Trophoblast cell (in vitro differentiated cells and primary cell): ENCODE data around the gene ADK.
A peak's percentile ranks its signal among the peaks of the same experiment; 100 is the strongest.

Experiments
- DNase-seq, 2 donors: peaks; one replicate each; pipeline ENCODE4 v3.0.0-alpha.2; 2016
- H2AFZ ChIP-seq: 2 replicates; pipeline ENCODE4 v1.6.1; 2013; ENCODE audit warnings: low read length, moderate library complexity, mild to moderate bottlenecking; ENCODE audit not compliant: insufficient read depth, poor library complexity
- H2AK5ac ChIP-seq: 2 replicates; pipeline ENCODE4 v1.6.1; 2013; ENCODE audit warnings: mild to moderate bottlenecking, low read length
- H2BK120ac ChIP-seq: 2 replicates; pipeline ENCODE4 v1.6.1; 2013; ENCODE audit warnings: low read length, mild to moderate bottlenecking, moderate library complexity; ENCODE audit not compliant: insufficient read depth, poor library complexity
- H2BK12ac ChIP-seq: 2 replicates; pipeline ENCODE4 v1.6.1; 2013; ENCODE audit warnings: mild to moderate bottlenecking, low read length, moderate library complexity
- H2BK5ac ChIP-seq: 2 replicates; pipeline ENCODE4 v1.6.1; 2013; ENCODE audit warnings: low read length, low read depth, moderate library complexity, mild to moderate bottlenecking; ENCODE audit not compliant: poor library complexity
- H3K14ac ChIP-seq: 2 replicates; pipeline ENCODE4 v1.6.1; 2013; ENCODE audit warnings: mild to moderate bottlenecking, low read length
- H3K18ac ChIP-seq: 2 replicates; pipeline ENCODE4 v1.6.1; 2013; ENCODE audit warnings: mild to moderate bottlenecking, low read length
- H3K23ac ChIP-seq: 2 replicates; pipeline ENCODE4 v1.6.1; 2013; ENCODE audit warnings: low read length
- H3K27ac ChIP-seq: 2 replicates; pipeline ENCODE4 v1.5.1; 2013; ENCODE audit warnings: low read depth, mild to moderate bottlenecking, inconsistent platforms, low read length, moderate library complexity
- H3K27me3 ChIP-seq: 2 replicates; pipeline ENCODE4 v1.6.1; 2013; ENCODE audit warnings: inconsistent platforms, mild to moderate bottlenecking, low read length, moderate library complexity; ENCODE audit not compliant: insufficient read depth
- H3K36me3 ChIP-seq, 2 experiments: 1 replicate in 1 of 2; 2 replicates in 1 of 2; pipeline ENCODE4 v1.6.1; 2013; ENCODE audit warnings: low read length in 2 of 2, mild to moderate bottlenecking in 2 of 2, moderate library complexity in 1 of 2; ENCODE audit not compliant: insufficient read depth in 2 of 2, control insufficient read depth in 1 of 2
- H3K4ac ChIP-seq: 2 replicates; pipeline ENCODE4 v1.6.1; 2013; ENCODE audit warnings: low read depth, mild to moderate bottlenecking, low read length, moderate library complexity
- H3K4me1 ChIP-seq, 2 experiments: 1 replicate in 1 of 2; 2 replicates in 1 of 2; pipeline ENCODE4 v1.6.1; 2013; ENCODE audit warnings: low read length in 2 of 2, mild to moderate bottlenecking in 2 of 2, moderate library complexity in 1 of 2; ENCODE audit not compliant: insufficient read depth in 2 of 2, control insufficient read depth in 1 of 2
- H3K4me2 ChIP-seq: 2 replicates; pipeline ENCODE4 v1.6.1; 2013; ENCODE audit warnings: inconsistent platforms, mild to moderate bottlenecking, low read length, moderate library complexity
- H3K4me3 ChIP-seq: 2 replicates; pipeline ENCODE4 v1.5.1; 2013; ENCODE audit warnings: mild to moderate bottlenecking, low read depth, low read length, inconsistent platforms
- H3K79me1 ChIP-seq: one replicate; pipeline ENCODE4 v1.6.1; 2013; ENCODE audit warnings: low read length
- H3K79me2 ChIP-seq: 2 replicates; pipeline ENCODE4 v1.6.1; 2013; ENCODE audit warnings: low read length, mild to moderate bottlenecking; ENCODE audit not compliant: control insufficient read depth, insufficient read depth, poor library complexity
- H3K9ac ChIP-seq: 2 replicates; pipeline ENCODE4 v1.6.1; 2013; ENCODE audit warnings: mild to moderate bottlenecking, low read length
- H3K9me3 ChIP-seq: 2 replicates; pipeline ENCODE4 v1.6.1; 2013; ENCODE audit warnings: low read depth, mild to moderate bottlenecking, control low read depth, inconsistent platforms, low read length; ENCODE audit not compliant: insufficient read depth
- H4K12ac ChIP-seq: 2 replicates; pipeline ENCODE4 v1.6.1; 2013; ENCODE audit warnings: low read depth, mild to moderate bottlenecking, low read length, moderate library complexity
- H4K8ac ChIP-seq: 2 replicates; pipeline ENCODE4 v1.6.1; 2013; ENCODE audit warnings: low read depth, mild to moderate bottlenecking, low read length, moderate library complexity
- H4K91ac ChIP-seq: one replicate; pipeline ENCODE4 v1.6.1; 2013; ENCODE audit warnings: low read depth, mild to moderate bottlenecking, low read length, moderate library complexity
- WGBS: extraction: QIAGEN DNeasy Blood & Tissue Kit; methylation state at CpG from one replicate; pipeline ENCODE4 v1.1.7; 2013; ENCODE audit warnings: missing lambda C conversion rate; ENCODE audit not compliant: insufficient read length, insufficient coverage; ENCODE audit errors: extremely low coverage; 5-methylcytosine and 5-hydroxymethylcytosine counted together

The ADK gene

GRCh38 chr10:74233281-74233680 is 82.3 kb downstream of the ADK start:
- no peak overlapping the region for H3K9ac ChIP-seq
- H3K27me3 ChIP-seq = no peaks in the 10 kb centered on the region
- H3K27ac ChIP-seq = no peak overlapping the region
- no peak overlapping the region for H3K4me2 ChIP-seq
- H3K4me3 ChIP-seq = no peak overlapping the region
- H3K79me2 ChIP-seq = no peaks in the 10 kb centered on the region
- no peak overlapping the region for H3K4ac ChIP-seq
- H2BK120ac ChIP-seq = no peak overlapping the region
- H4K12ac ChIP-seq = no peak overlapping the region
- no peak overlapping the region for H3K18ac ChIP-seq
- H4K91ac ChIP-seq = no peak overlapping the region
- no peak overlapping the region for H4K8ac ChIP-seq
- H2BK5ac ChIP-seq = no peak overlapping the region
- no peak overlapping the region for H3K14ac ChIP-seq
- H3K23ac ChIP-seq = no peak overlapping the region
- H2BK12ac ChIP-seq = no peak overlapping the region
- H3K9me3 ChIP-seq = no peaks in the 10 kb centered on the region
- no peaks in the 10 kb centered on the region for H3K79me1 ChIP-seq
- no CpG with 5 or more reads among the region's 4 CpGs for WGBS
- peaks cover 3 to 5% of the 10 kb centered on the region in 2 experiments for H3K4me1 ChIP-seq
- H3K36me3 ChIP-seq = no peaks in the 10 kb centered on the region
- peak in 1 of 2 donors; percentile 62 for DNase-seq
- no peak overlapping the region for H2AK5ac ChIP-seq
- no peak overlapping the region for H2AFZ ChIP-seq

DNA sequence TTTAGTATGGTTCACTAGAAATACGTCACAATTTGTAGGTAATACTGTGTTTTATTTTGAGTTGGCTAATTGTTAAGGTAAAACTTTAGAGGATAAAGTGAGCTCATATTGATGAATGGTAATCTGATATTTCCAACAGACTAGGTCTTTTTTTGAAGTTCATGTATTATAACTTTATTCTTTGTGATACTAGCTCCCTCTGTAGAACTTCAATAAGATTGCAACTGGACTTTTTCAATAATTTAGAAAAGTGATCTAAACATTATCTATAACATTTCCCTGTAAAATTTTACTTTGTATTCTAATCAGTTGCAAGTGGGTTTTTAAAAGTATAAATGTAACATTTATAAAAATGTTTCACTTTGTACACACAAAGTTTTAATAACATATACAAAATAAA is 83.5 kb downstream of the ADK start:
- Histone ChIP-seq H3K9me3 (no peaks in the 10 kb centered on the region), H3K18ac (no peak overlapping the region), H3K36me3 (no peaks in the 10 kb centered on the region), H2BK12ac (no peak overlapping the region), H4K91ac (no peak overlapping the region), H3K4ac (no peak overlapping the region), H3K4me1 (peaks cover 3 to 5% of the 10 kb centered on the region in 2 experiments), H3K23ac (no peak overlapping the region), H3K79me1 (no peaks in the 10 kb centered on the region), H3K27ac (no peak overlapping the region), H3K4me2 (no peak overlapping the region), H3K79me2 (no peaks in the 10 kb centered on the region), H3K27me3 (no peaks in the 10 kb centered on the region), H2AFZ (no peak overlapping the region), H3K4me3 (no peak overlapping the region), H2BK120ac (no peak overlapping the region), H3K9ac (no peak overlapping the region), H4K8ac (no peak overlapping the region), H3K14ac (no peak overlapping the region), H2AK5ac (no peak overlapping the region), H4K12ac (no peak overlapping the region), H2BK5ac (no peak overlapping the region)
- WGBS = no CpG with 5 or more reads among the region's 1 CpG
- peak in 1 of 2 donors; percentile 13 for DNase-seq

- Histone ChIP-seq H3K4me1 (peaks cover 3 to 5% of the 10 kb centered on the region in 2 experiments), H2AFZ (no peak overlapping the region), H3K27ac (peak overlapping the region; percentile 17), H2BK5ac (no peak overlapping the region), H4K91ac (no peak overlapping the region), H3K4ac (no peak overlapping the region), H3K9me3 (peaks cover 1% of the 10 kb centered on the region), H3K14ac (no peak overlapping the region), H3K79me2 (no peaks in the 10 kb centered on the region), H4K8ac (no peak overlapping the region), H3K9ac (no peak overlapping the region), H3K23ac (no peak overlapping the region), H2BK120ac (no peak overlapping the region), H3K79me1 (no peaks in the 10 kb centered on the region), H3K36me3 (peaks cover 4 to 5% of the 10 kb centered on the region in 2 experiments), H3K4me2 (no peak overlapping the region), H3K4me3 (no peak overlapping the region), H4K12ac (no peak overlapping the region), H3K27me3 (no peaks in the 10 kb centered on the region), H2BK12ac (no peak overlapping the region), H2AK5ac (no peak overlapping the region), H3K18ac (no peak overlapping the region)
- WGBS = no CpG with 5 or more reads among the region's 6 CpGs
- peak; percentile 39 to 60 for DNase-seq
Observed at GRCh38 chr10:74238031-74238431, 87.0 kb downstream of the ADK start.

DNA sequence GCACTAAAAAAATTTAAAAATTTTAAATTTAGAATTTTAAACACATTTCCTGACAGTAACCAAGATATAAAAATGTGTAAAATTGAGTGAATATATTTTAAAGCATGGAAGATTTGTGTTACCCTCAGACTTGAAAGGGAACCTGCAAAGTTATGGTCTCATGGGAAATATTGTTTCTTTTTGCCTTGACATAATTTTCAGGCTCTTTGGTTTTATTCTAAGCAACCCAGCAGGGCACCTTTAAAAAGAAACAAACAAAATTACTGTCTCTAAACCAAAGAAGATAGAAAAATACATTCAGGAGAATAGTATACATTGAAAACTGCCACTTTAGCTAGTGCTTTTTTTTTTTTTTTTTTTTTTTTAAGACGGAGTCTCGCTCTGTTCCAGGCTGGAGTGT is 87.5 kb downstream of the ADK start:
- Histone ChIP-seq H2BK5ac (no peak overlapping the region), H4K12ac (no peak overlapping the region), H4K8ac (no peak overlapping the region), H4K91ac (no peak overlapping the region), H3K4me3 (no peak overlapping the region), H3K9me3 (peaks cover 2% of the 10 kb centered on the region), H2AFZ (no peak overlapping the region), H3K4me1 (peaks cover 0 to 2% of the 10 kb centered on the region in 2 experiments), H3K14ac (no peak overlapping the region), H3K23ac (no peak overlapping the region), H3K79me2 (no peaks in the 10 kb centered on the region), H2AK5ac (no peak overlapping the region), H3K18ac (no peak overlapping the region), H2BK120ac (no peak overlapping the region), H3K27me3 (no peaks in the 10 kb centered on the region), H3K9ac (no peak overlapping the region), H2BK12ac (no peak overlapping the region), H3K27ac (no peak overlapping the region), H3K36me3 (peaks cover 6 to 7% of the 10 kb centered on the region in 2 experiments), H3K4me2 (no peak overlapping the region), H3K4ac (no peak overlapping the region), H3K79me1 (no peaks in the 10 kb centered on the region)
- no CpG with 5 or more reads among the region's 2 CpGs for WGBS
- no peak for DNase-seq
